ENCODE results near the gene CAPN10.

CAPN10 gene

DNA sequence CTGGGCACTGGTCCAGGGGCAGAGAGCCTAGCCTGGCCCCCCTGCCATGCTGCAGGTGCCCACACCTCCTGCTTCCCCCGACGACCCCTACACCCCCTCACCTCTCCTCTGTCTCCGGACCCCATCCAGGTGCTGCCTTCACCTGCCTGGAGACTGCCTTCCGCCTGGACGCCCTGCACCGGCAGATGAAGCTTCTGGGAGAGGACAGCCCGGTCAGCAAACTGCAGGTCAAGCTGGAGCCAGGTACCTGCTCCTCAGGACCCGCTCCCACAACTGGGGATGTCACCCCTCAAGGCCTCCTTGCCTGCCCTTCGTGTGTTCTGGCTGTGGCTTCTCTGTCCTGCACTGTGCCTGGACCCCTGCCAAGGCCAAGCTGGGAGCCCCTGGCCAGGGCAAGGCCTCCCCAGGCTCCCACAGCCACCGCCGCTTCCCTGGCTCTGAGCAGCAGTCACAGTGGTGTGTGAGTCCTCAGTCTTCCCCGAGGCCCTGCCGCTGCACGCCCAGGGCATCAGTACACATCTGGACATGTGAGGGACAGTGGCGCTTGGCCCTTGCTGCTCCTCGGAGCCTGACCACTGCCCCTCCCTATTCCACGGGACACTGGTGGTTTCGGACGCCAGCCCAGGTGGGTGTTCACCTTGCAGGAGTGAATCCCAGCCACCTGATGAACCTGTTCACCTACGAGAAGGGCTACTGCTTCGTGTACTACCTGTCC, 12.0 kb upstream of the CAPN10 start:
- TF ChIP-seq CREB1 (IDR thresholded peaks at IDR 0.05; ENCODE audit: low read depth) (no peak), RAD21 (IDR thresholded peaks at IDR 0.05; ENCODE audit: low read depth) (no peak), ZBTB7A (IDR thresholded peaks at IDR 0.05; ENCODE audit: low read depth) (no peak), TCF12 (IDR thresholded peaks at IDR 0.05; ENCODE audit: low read depth) (no peak), TAF1 (IDR thresholded peaks at IDR 0.05; ENCODE audit: low read depth) (no peak), TEAD4 (IDR thresholded peaks at IDR 0.05) (no peak), NFIC (IDR thresholded peaks at IDR 0.05) (no peak), EGR1 (IDR thresholded peaks at IDR 0.05) (no peak), EP300 (IDR thresholded peaks at IDR 0.05; ENCODE audit: borderline replicate concordance) (no peak), CEBPB (IDR thresholded peaks at IDR 0.05) (no peak)
- TF ChIP-seq, protein P1, sequence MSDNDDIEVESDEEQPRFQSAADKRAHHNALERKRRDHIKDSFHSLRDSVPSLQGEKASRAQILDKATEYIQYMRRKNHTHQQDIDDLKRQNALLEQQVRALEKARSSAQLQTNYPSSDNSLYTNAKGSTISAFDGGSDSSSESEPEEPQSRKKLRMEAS (IDR thresholded peaks at IDR 0.05), result no peak
- TF ChIP-seq, protein P2, sequence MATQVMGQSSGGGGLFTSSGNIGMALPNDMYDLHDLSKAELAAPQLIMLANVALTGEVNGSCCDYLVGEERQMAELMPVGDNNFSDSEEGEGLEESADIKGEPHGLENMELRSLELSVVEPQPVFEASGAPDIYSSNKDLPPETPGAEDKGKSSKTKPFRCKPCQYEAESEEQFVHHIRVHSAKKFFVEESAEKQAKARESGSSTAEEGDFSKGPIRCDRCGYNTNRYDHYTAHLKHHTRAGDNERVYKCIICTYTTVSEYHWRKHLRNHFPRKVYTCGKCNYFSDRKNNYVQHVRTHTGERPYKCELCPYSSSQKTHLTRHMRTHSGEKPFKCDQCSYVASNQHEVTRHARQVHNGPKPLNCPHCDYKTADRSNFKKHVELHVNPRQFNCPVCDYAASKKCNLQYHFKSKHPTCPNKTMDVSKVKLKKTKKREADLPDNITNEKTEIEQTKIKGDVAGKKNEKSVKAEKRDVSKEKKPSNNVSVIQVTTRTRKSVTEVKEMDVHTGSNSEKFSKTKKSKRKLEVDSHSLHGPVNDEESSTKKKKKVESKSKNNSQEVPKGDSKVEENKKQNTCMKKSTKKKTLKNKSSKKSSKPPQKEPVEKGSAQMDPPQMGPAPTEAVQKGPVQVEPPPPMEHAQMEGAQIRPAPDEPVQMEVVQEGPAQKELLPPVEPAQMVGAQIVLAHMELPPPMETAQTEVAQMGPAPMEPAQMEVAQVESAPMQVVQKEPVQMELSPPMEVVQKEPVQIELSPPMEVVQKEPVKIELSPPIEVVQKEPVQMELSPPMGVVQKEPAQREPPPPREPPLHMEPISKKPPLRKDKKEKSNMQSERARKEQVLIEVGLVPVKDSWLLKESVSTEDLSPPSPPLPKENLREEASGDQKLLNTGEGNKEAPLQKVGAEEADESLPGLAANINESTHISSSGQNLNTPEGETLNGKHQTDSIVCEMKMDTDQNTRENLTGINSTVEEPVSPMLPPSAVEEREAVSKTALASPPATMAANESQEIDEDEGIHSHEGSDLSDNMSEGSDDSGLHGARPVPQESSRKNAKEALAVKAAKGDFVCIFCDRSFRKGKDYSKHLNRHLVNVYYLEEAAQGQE (IDR thresholded peaks at IDR 0.05; ENCODE audit: low read depth), result no peak
- TF ChIP-seq, protein P3, sequence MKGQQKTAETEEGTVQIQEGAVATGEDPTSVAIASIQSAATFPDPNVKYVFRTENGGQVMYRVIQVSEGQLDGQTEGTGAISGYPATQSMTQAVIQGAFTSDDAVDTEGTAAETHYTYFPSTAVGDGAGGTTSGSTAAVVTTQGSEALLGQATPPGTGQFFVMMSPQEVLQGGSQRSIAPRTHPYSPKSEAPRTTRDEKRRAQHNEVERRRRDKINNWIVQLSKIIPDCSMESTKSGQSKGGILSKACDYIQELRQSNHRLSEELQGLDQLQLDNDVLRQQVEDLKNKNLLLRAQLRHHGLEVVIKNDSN (IDR thresholded peaks at IDR 0.05), result no peak

GRCh38 chr2:240575101-240575965, 11.2 kb upstream of the CAPN10 start:
- TF ChIP-seq EGR1 (IDR thresholded peaks at IDR 0.05), result no peak
- no peak for TF ChIP-seq ZBTB7A (IDR thresholded peaks at IDR 0.05; ENCODE audit: low read depth)
- TF ChIP-seq TAF1 (IDR thresholded peaks at IDR 0.05; ENCODE audit: low read depth), result no peak
- no peak for TF ChIP-seq FOXM1 (IDR thresholded peaks at IDR 0.05; ENCODE audit: borderline replicate concordance, low read depth)
- TF ChIP-seq, protein P3 (IDR thresholded peaks at IDR 0.05), result no peak
- no peak for TF ChIP-seq NFIC (IDR thresholded peaks at IDR 0.05)
- TF ChIP-seq, protein P2 (IDR thresholded peaks at IDR 0.05; ENCODE audit: low read depth), result no peak

DNA sequence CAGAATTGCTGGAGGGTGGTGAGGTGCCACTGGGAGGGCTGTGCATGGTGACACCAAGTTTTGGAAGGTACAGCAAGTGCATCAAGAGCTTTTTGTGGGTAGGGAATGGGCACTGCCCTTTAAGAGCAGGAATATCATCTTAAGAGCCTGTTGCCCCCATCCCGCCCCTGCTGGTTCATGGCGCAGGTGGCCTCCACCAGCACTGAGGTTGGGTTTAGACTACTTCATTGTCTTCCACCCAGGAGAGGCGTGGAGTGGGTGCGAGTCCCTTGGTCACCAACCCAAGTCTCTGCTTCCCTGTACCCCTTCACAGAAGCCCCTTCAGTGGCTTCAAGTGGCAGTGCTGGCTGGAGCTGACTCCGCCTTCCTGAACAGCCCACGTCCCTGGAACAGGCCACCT, 10.5 kb upstream of the CAPN10 start:
- TF ChIP-seq RAD21 (IDR thresholded peaks at IDR 0.05; ENCODE audit: low read depth) (no peak), TAF1 (IDR thresholded peaks at IDR 0.05; ENCODE audit: low read depth) (no peak), EP300 (IDR thresholded peaks at IDR 0.05; ENCODE audit: borderline replicate concordance) (no peak), CREB1 (IDR thresholded peaks at IDR 0.05; ENCODE audit: low read depth) (no peak), TEAD4 (IDR thresholded peaks at IDR 0.05) (no peak), FOXM1 (IDR thresholded peaks at IDR 0.05; ENCODE audit: borderline replicate concordance, low read depth) (no peak)
- TF ChIP-seq, protein P2 (IDR thresholded peaks at IDR 0.05; ENCODE audit: low read depth), result no peak
- TF ChIP-seq, protein P3 (IDR thresholded peaks at IDR 0.05), result no peak

Measured in Ishikawa (cell line).